HG03342 (cell line): Measurements from ENCODE around the gene ENTR1.

Source experiments
- ATAC-seq: cut with Tn5 transposase; IDR thresholded peaks from one replicate; pipeline ENCODE4 v1.9.1; 2021; ENCODE audit warnings: mild to moderate bottlenecking, moderate library complexity; ENCODE audit not compliant: unreplicated experiment

ENTR1 gene

GRCh38 chr9:136363106-136363948 is 47.1 kb downstream of the ENTR1 start, which contains the start of gene DNLZ:
DNLZ (minus strand) TSS chr9:136363744; CDS start chr9:136363714, 30 bp downstream.
- ATAC-seq, result peak; percentile 71

GRCh38 chr9:136362450-136362784 is 48.0 kb downstream of the ENTR1 start:
- no peak for ATAC-seq

GRCh38 chr9:136361754-136362449 is 48.5 kb downstream of the ENTR1 start:
- ATAC-seq, result no peak

GRCh38 chr9:136361047-136361753 is 49.2 kb downstream of the ENTR1 start:
- no peak for ATAC-seq

- ATAC-seq, result no peak
Measured at GRCh38 chr9:136359774-136360718, 50.4 kb downstream of the ENTR1 start.

- ATAC-seq, result no peak
Measured at GRCh38 chr9:136358888-136359287, 51.5 kb downstream of the ENTR1 start.

GRCh38 chr9:136358016-136358415 is 52.4 kb downstream of the ENTR1 start:
- ATAC-seq, result no peak

- ATAC-seq, result no peak
Measured at GRCh38 chr9:136357202-136357725, 53.1 kb downstream of the ENTR1 start.

GRCh38 chr9:136355616-136356557 is 54.5 kb downstream of the ENTR1 start:
- ATAC-seq, result no peak

GRCh38 chr9:136354592-136355085 is 55.8 kb downstream of the ENTR1 start:
- no peak for ATAC-seq

- no peak for ATAC-seq
Measured at GRCh38 chr9:136353757-136354488, 56.5 kb downstream of the ENTR1 start.

- ATAC-seq, result no peak
Measured at GRCh38 chr9:136353088-136353487, 57.3 kb downstream of the ENTR1 start.

- no peak for ATAC-seq
Measured at GRCh38 chr9:136352682-136353081, 57.7 kb downstream of the ENTR1 start.
